Activated CD4-positive, alpha-beta T cell treated with anti-CD3 and anti-CD28 coated beads, Interleukin-2, amount 50 U/mL, for 24 hours (primary cell): ENCODE data around the gene KATNAL2.
A peak's percentile ranks its signal among the peaks of the same experiment; 100 is the strongest.

Experiments
- DNase-seq, 2 donors: peaks; one replicate each; pipeline ENCODE4 v3.0.0-alpha.2; 2020; ENCODE audit warnings: low read depth in 1 of 2, low spot score in 1 of 2

The KATNAL2 gene, protein sequence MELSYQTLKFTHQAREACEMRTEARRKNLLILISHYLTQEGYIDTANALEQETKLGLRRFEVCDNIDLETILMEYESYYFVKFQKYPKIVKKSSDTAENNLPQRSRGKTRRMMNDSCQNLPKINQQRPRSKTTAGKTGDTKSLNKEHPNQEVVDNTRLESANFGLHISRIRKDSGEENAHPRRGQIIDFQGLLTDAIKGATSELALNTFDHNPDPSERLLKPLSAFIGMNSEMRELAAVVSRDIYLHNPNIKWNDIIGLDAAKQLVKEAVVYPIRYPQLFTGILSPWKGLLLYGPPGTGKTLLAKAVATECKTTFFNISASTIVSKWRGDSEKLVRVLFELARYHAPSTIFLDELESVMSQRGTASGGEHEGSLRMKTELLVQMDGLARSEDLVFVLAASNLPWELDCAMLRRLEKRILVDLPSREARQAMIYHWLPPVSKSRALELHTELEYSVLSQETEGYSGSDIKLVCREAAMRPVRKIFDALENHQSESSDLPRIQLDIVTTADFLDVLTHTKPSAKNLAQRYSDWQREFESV

GRCh38 chr18:46917108-46917802 is at the start of gene KATNAL2, which contains the start of gene PIAS2:
Gene KATNAL2 (plus strand): TSS chr18:46917602. CDS start chr18:46946873, 29,271 bp downstream.
Gene PIAS2 (minus strand): TSS chr18:46917507. CDS start chr18:46917345, 162 bp downstream.
- DNase-seq: peak; percentile 44 to 57

- no peak for DNase-seq
Observed at GRCh38 chr18:46868169-46868921, 49.1 kb upstream of the KATNAL2 start.

DNA sequence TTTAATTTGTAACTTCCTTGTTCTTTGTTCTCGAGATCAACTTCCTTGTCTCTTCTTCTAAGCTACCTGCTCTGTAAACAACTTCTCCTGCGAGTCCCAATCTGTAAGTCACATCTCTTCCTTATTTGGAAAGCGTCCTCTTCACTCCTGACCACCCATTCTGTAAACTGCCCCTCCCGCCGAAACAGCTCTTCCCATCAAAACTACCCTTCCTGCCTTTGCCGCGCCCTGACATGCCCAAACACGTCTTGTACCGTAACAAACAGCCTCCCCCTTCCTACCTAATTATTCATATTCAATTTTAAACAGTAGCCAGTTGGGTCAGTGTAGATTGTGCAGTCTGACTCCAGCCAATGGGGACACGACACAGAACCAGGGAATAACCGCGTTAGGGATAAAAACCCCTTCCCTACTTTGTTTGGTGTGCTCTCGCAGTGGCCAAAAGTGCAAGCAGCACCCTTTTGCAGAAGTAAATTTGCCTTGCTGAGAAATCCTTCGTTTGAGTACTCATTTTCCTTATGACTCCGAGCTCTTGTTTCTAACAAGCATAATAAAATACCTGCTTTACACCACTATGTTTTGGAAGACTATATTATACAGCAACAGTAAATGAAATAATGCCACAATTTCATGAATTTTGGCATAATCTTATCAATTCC is 39.9 kb upstream of the KATNAL2 start:
- DNase-seq: no peak

DNA sequence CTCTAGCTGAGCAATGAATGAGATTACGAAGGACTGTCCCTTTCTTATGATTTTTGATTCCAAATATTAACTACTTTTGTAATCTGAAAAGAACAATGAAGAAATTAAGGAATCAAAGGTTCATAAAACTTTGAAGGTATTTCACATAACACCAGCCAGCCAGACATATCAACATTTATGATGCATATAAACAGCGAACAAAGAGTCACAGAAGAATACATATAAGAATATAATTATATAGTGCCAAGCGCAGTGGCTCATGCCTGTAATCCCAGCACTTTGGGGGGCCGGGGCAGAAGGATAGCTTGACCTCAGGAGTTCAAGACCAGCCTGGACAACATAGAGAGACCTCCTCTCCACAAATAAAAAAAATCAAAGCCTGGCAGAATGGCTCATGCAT is 34.2 kb upstream of the KATNAL2 start:
- no peak for DNase-seq

GRCh38 chr18:46886893-46887292 is 30.5 kb upstream of the KATNAL2 start:
- DNase-seq: no peak

- DNase-seq: no peak
Observed at GRCh38 chr18:46888965-46889364, 28.4 kb upstream of the KATNAL2 start.

- DNase-seq: no peak
Observed at GRCh38 chr18:46891742-46892214, 25.6 kb upstream of the KATNAL2 start.

DNA sequence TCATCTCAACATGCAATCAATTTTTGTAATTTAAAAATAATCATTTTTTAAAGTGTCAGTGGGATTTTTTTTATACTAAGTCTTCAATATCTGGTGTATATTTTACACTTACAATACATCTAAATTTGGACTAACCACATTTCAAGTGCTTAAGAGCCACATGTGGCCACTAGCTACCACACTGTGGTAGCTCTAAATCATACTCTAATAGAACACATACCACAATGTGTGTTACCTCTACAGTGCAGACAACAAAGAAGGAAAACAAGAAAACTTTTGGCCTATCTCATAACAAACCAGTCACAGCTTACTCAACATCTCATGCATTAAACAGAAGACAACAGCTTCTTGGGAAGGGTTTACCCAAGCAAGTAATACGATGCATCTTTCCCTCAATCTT is 24.6 kb upstream of the KATNAL2 start:
- no peak for DNase-seq

- DNase-seq: no peak
Observed at GRCh38 chr18:46893360-46893759, 24.0 kb upstream of the KATNAL2 start.

- no peak for DNase-seq
Observed at GRCh38 chr18:46894124-46894523, 23.3 kb upstream of the KATNAL2 start.

GRCh38 chr18:46899274-46899948 is 18.0 kb upstream of the KATNAL2 start:
- no peak for DNase-seq

DNA sequence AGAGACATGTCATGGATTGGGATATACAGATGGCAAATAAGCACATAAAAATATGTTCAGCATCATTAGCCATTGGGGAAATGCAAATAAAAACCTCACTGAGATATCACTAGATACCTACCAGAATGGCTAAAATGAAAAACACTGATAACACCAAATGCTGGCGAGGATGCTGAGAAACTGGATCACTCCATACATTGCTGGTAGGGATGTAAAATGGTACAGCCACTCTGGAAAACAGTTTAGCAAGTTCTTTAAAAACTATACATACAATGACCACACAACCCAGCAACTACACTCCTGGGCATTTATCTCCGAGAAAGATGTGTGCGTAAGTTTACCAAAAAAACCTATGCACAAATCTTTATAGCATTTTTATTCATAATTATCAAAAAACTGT is 14.0 kb upstream of the KATNAL2 start:
- DNase-seq: no peak

- DNase-seq: no peak
Observed at GRCh38 chr18:46909497-46909896, 7.9 kb upstream of the KATNAL2 start.

- no peak for DNase-seq
Observed at GRCh38 chr18:46910856-46911255, 6.5 kb upstream of the KATNAL2 start.

DNA sequence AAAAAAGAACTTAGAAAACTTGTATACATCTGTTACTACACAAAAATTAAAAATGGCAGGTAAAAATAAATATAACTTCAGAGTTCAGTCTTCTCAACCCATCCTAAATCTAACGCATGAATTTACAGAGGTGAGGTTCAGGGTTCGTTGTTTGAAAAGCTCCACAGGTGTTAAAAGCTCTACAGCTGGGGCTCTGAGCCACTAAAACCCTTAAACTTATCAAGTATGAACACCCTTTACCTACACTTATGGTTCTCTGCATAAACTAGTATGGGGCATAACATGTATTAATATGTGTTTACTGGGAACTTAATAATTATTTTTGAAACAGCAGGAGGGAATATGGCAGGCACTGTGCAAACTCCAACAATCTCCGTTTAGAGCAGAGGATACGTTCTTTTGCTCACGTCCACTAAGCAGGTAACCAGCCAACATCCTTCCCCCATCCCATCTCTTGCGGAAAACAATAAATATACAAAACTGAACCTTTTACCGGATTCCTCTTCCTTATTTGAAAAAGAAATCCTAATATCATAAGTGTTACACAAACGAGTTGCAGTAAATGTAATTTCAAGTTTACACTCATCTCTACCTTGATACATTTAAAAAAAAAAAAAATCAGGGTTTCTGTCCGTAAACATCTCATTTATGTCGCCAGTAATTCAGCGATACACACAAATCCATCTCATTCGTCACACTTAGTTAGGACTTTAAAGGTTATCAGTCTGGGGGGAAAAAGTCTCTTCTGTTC is 1.4 kb upstream of the KATNAL2 start:
- DNase-seq: no peak

DNA sequence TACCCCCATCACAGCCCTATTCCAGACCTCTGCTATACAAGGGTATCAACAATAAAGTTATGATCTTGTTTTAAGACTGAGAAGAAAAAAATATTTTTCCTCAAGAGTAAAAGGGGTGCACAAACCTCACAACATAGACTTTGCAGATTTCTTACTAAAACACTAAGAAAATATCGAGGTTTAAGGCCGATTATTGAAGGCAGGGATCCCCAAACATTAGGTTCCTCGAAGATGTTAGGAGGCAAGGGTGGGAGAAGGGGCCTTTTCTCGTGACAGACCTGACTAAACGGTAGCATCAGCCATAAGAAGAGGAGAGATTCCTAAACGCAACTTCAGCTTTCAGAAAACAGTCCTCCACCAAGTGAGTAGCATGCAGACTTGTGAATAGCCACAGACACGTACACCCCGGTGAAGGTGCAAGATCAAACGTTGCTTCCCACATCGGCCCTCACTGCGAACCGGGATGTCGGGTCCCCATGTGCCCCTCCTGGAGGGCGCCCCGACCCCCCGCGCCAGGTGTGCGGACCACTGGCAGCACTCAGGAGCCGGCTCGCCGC is 773 bp upstream of the KATNAL2 start:
- peak in 1 of 2 donors; percentile 10 for DNase-seq

DNA sequence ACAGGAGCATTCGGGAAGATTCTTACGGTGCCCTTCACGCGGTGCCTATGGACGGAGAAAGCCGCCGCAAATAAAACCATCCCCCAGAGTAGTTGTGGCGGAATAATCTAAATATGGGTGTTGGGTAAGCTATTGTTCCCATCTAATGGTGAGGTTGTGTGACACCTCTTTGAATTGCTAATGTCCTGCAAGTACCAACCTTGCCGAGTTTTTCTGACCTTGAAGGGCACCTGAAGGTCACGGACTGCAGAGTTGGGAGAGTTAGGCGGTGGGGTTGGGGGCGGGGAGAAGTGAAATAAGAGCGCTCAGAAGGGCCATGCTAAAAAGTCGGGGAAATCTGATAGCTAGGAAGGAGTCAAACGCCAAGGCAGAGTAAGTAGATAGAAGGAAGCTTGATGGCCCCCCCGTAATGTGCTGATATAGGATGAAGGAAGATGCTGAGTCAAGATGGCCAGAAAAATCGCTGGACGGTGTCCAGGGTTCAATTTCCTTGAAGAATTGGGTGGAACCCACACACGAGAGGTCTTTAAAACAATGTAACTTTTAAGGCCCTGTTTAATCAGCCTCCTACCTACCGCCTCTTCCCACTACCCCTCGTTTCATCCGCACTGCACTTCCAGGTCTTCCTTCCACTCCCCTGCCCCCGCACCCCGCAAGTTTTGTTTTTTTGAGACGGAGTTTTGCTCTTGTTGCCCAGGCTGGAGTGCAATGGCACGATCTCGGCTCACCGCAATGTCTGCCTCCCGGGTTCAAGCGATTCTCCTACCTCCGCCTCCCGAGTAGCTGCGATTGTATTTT is 600 bp downstream of the KATNAL2 start:
- peak; percentile 9 to 13 for DNase-seq

- no peak for DNase-seq
Observed at GRCh38 chr18:46920067-46920466, 2.7 kb downstream of the KATNAL2 start.
